Naive thymus-derived CD4-positive, alpha-beta T cell (primary cell): ENCODE data around the gene STIL. TPM values are rescaled to one million over a fixed set of nuclear protein-coding genes. Genes with fewer than 3 reads are reported as not detected.
A peak's percentile ranks its signal among the peaks of the same experiment; 100 is the strongest.

ENCODE experiments used
- ATAC-seq: fragments of 150-1000 bp; cut with Tn5 transposase; 2 replicates; pipeline ENCODE4 v1.10.0; 2021; ENCODE audit warnings: mild to moderate bottlenecking, moderate library complexity
- CTCF ChIA-PET: fragments of 350-600 bp; sonication (Branson Sonifier 250); formaldehyde crosslinking; loops from one replicate; lab custom pipeline; 2021; ENCODE audit warnings: antibody characterized with exemption; lab: Charles Lee
- POLR2A ChIA-PET: fragments of 350-600 bp; sonication (Branson Sonifier 250); formaldehyde crosslinking; loops from one replicate; lab custom pipeline; 2021; ENCODE audit warnings: antibody characterized with exemption, inconsistent platforms; lab: Charles Lee
- DNase-seq, 9 donors: peaks; one replicate each; pipeline versions ENCODE4 v3.0.0 to v3.0.0-alpha.2; 2020 to 2022; ENCODE audit warnings: mixed read lengths in 1 of 9
- H3K27ac ChIP-seq: one replicate; pipeline ENCODE4 v1.7.0; 2013; ENCODE audit warnings: mild to moderate bottlenecking, low read depth, low read length, moderate library complexity
- H3K27me3 ChIP-seq, 2 donors: one replicate each; pipeline ENCODE4 v1.7.0; 2013; ENCODE audit warnings: low read length in 2 of 2, mild to moderate bottlenecking in 2 of 2, moderate library complexity in 2 of 2; ENCODE audit not compliant: control insufficient read depth in 2 of 2, insufficient read depth in 2 of 2
- H3K36me3 ChIP-seq, 3 experiments: 1 replicate in 2 of 3; 2 replicates in 1 of 3; pipeline ENCODE4 v1.7.0; 2013; ENCODE audit warnings: low read length in 3 of 3, mild to moderate bottlenecking in 3 of 3, moderate library complexity in 1 of 3; ENCODE audit not compliant: insufficient read depth in 3 of 3, control insufficient read depth in 2 of 3
- H3K4me1 ChIP-seq, 2 donors: one replicate each; pipeline ENCODE4 v1.7.0; 2013; ENCODE audit warnings: low read length in 2 of 2, mild to moderate bottlenecking in 2 of 2, moderate library complexity in 1 of 2; ENCODE audit not compliant: control insufficient read depth in 2 of 2, insufficient read depth in 2 of 2
- H3K4me3 ChIP-seq: 2 replicates; pipeline ENCODE4 v1.7.0; 2013; ENCODE audit warnings: mild to moderate bottlenecking, low read length
- H3K9me3 ChIP-seq, 3 experiments: 1 replicate in 2 of 3; 2 replicates in 1 of 3; pipeline ENCODE4 v1.7.0; 2013; ENCODE audit warnings: low read length in 3 of 3; ENCODE audit not compliant: control insufficient read depth in 2 of 3
- H3K27ac Mint-ChIP-seq, 9 donors: one replicate each; pipeline ENCODE4 v1.8.0; 2020 to 2022; ENCODE audit warnings: mixed read lengths in 9 of 9, mild to moderate bottlenecking in 8 of 9, moderate library complexity in 5 of 9, inconsistent platforms in 2 of 9
- H3K27me3 Mint-ChIP-seq, 5 donors: one replicate each; pipeline ENCODE4 v1.8.0; 2021 to 2022; ENCODE audit warnings: mixed read lengths in 5 of 5, mild to moderate bottlenecking in 1 of 5
- H3K36me3 Mint-ChIP-seq, 5 donors: one replicate each; pipeline ENCODE4 v1.8.0; 2020 to 2022; ENCODE audit warnings: mixed read lengths in 5 of 5, mild to moderate bottlenecking in 3 of 5, inconsistent platforms in 1 of 5
- H3K4me1 Mint-ChIP-seq, 7 donors: one replicate each; pipeline ENCODE4 v1.8.0; 2020 to 2022; ENCODE audit warnings: mixed read lengths in 7 of 7, mild to moderate bottlenecking in 3 of 7, inconsistent platforms in 1 of 7
- H3K4me3 Mint-ChIP-seq, 10 donors: one replicate each; pipeline ENCODE4 v1.8.0; 2020 to 2022; ENCODE audit warnings: mild to moderate bottlenecking in 10 of 10, mixed read lengths in 10 of 10, moderate library complexity in 6 of 10, inconsistent platforms in 2 of 10
- H3K9me3 Mint-ChIP-seq, 11 donors: one replicate each; pipeline ENCODE4 v1.8.0; 2020 to 2022; ENCODE audit warnings: mixed read lengths in 11 of 11, mild to moderate bottlenecking in 4 of 11, inconsistent platforms in 1 of 11, moderate library complexity in 1 of 11
- intact Hi-C, 2 donors: fragments of 100-400 bp; cut with micrococcal nuclease; formaldehyde crosslinking; loops; one replicate each; pipeline ENCODE4 v1.15.1; 2023
- polyA plus RNA-seq, 2 donors: library from polyadenylated mRNA; unstranded; fragments of 300-500 nt; fragmentation: Illumina TruSeq; gene quantifications; one replicate each; pipeline ENCODE4 v1.2.3, GENCODE V29; 2021
- total RNA-seq, 6 experiments: library from RNA in 5 of 6; stranded (reverse) in 5 of 6; gene quantifications; 1 replicate in 5 of 6; 2 replicates in 1 of 6; pipeline ENCODE4 v1.2.3 and lab custom pipeline; 2021 to 2026

The STIL gene
- total and polyA plus RNA-seq, 7 experiments from 2014 or later, result 0.47 to 28.5 (median 1.4) TPM

- Mint-ChIP-seq H3K4me3 (no peak overlapping the region), H3K27me3 (peaks cover 3 to 6% (median 4%) of the 10 kb centered on the region in 5 donors), H3K27ac (no peak overlapping the region), H3K9me3 (no peaks in the 10 kb centered on the region), H3K4me1 (no peaks in the 10 kb centered on the region), H3K36me3 (peaks cover 0 to 16% (median 4%) of the 10 kb centered on the region in 5 donors)
- Histone ChIP-seq H3K9me3 (no peaks in the 10 kb centered on the region), H3K4me3 (no peak overlapping the region), H3K27me3 (peaks cover 0 to 3% of the 10 kb centered on the region in 2 donors), H3K36me3 (no peaks in the 10 kb centered on the region), H3K27ac (no peak overlapping the region), H3K4me1 (no peaks in the 10 kb centered on the region)
- DNase-seq (no peak), ATAC-seq (no peak)
- ChIA-PET POLR2A (no interaction called here), CTCF (no interaction called here)
- intact Hi-C loops, result no loop called here
These were observed 64.2 kb downstream of the STIL start for GRCh38 chr1:47249755-47250154.

- no peak overlapping the region for H3K4me3 ChIP-seq
- DNase-seq (no peak), ATAC-seq (no peak)
- intact Hi-C loops, result no loop called here
- Mint-ChIP-seq H3K36me3 (peaks cover 0 to 3% (median 3%) of the 10 kb centered on the region in 5 donors), H3K27ac (no peak overlapping the region), H3K4me1 (peaks cover 0 to 4% (median 2%) of the 10 kb centered on the region in 7 donors), H3K9me3 (no peaks in the 10 kb centered on the region), H3K27me3 (peaks cover 27 to 48% (median 34%) of the 10 kb centered on the region in 5 donors), H3K4me3 (no peak overlapping the region)
- no peaks in the 10 kb centered on the region for H3K36me3 ChIP-seq
- no peaks in the 10 kb centered on the region for H3K9me3 ChIP-seq
- CTCF ChIA-PET, result no interaction called here
- no peak overlapping the region for H3K27ac ChIP-seq
- POLR2A ChIA-PET, result no interaction called here
- H3K4me1 ChIP-seq, result no peaks in the 10 kb centered on the region
- peaks cover 0 to 6% of the 10 kb centered on the region in 2 donors for H3K27me3 ChIP-seq
These were observed 69.5 kb downstream of the STIL start for GRCh38 chr1:47244339-47244862.

GRCh38 chr1:47243910-47244309 is 70.0 kb downstream of the STIL start:
- Mint-ChIP-seq H3K36me3 (peaks cover 0 to 3% (median 1%) of the 10 kb centered on the region in 5 donors), H3K27ac (no peak overlapping the region), H3K4me3 (no peak overlapping the region), H3K4me1 (peaks cover 0 to 9% (median 6%) of the 10 kb centered on the region in 7 donors), H3K9me3 (no peaks in the 10 kb centered on the region), H3K27me3 (peaks cover 31 to 52% (median 35%) of the 10 kb centered on the region in 5 donors)
- ChIA-PET POLR2A (no interaction called here), CTCF (no interaction called here)
- Histone ChIP-seq H3K27ac (no peak overlapping the region), H3K27me3 (peaks cover 0 to 6% of the 10 kb centered on the region in 2 donors), H3K4me1 (no peaks in the 10 kb centered on the region), H3K36me3 (no peaks in the 10 kb centered on the region), H3K9me3 (no peaks in the 10 kb centered on the region), H3K4me3 (no peak overlapping the region)
- ATAC-seq (no peak), DNase-seq (no peak)
- intact Hi-C loops, result no loop called here

GRCh38 chr1:47241114-47242113 is 72.5 kb downstream of the STIL start:
- Mint-ChIP-seq H3K27me3 (peaks cover 39 to 65% (median 47%) of the 10 kb centered on the region in 5 donors), H3K4me3 (no peak overlapping the region), H3K27ac (no peak overlapping the region), H3K9me3 (no peaks in the 10 kb centered on the region), H3K36me3 (peaks cover 0 to 3% (median 0%) of the 10 kb centered on the region in 5 donors), H3K4me1 (peaks cover 0 to 17% (median 6%) of the 10 kb centered on the region in 7 donors)
- intact Hi-C loops, result no loop called here
- no peaks in the 10 kb centered on the region for H3K4me1 ChIP-seq
- no peak for ATAC-seq
- H3K4me3 ChIP-seq, result no peak overlapping the region
- H3K27ac ChIP-seq, result no peak overlapping the region
- H3K9me3 ChIP-seq, result no peaks in the 10 kb centered on the region
- no peaks in the 10 kb centered on the region for H3K36me3 ChIP-seq
- H3K27me3 ChIP-seq, result peaks cover 0 to 6% of the 10 kb centered on the region in 2 donors
- no peak for DNase-seq
- ChIA-PET POLR2A (no interaction called here), CTCF (no interaction called here)

- no peak overlapping the region for H3K27ac Mint-ChIP-seq
- Histone ChIP-seq H3K4me3 (no peak overlapping the region), H3K4me1 (no peaks in the 10 kb centered on the region), H3K27me3 (peaks cover 0 to 3% of the 10 kb centered on the region in 2 donors), H3K9me3 (no peaks in the 10 kb centered on the region), H3K27ac (no peak overlapping the region), H3K36me3 (no peaks in the 10 kb centered on the region)
- DNase-seq, result no peak
- H3K9me3 Mint-ChIP-seq, result no peaks in the 10 kb centered on the region
- H3K27me3 Mint-ChIP-seq, result peaks cover 35 to 75% (median 56%) of the 10 kb centered on the region in 5 donors
- peaks cover 0 to 3% (median 0%) of the 10 kb centered on the region in 5 donors for H3K36me3 Mint-ChIP-seq
- peaks cover 0 to 17% (median 6%) of the 10 kb centered on the region in 7 donors for H3K4me1 Mint-ChIP-seq
- ATAC-seq, result peak; percentile 37
- intact Hi-C loops, result no loop called here
- H3K4me3 Mint-ChIP-seq, result peak overlapping the region in 2 of 10 donors; percentile 12 to 54
- CTCF ChIA-PET, result no interaction called here
- POLR2A ChIA-PET, result no interaction called here
These were observed 74.9 kb downstream of the STIL start for GRCh38 chr1:47238935-47239592.

GRCh38 chr1:47235806-47236205 is 78.1 kb downstream of the STIL start:
- Mint-ChIP-seq H3K4me3 (no peak overlapping the region), H3K4me1 (peaks cover 12 to 30% (median 22%) of the 10 kb centered on the region in 7 donors), H3K9me3 (peaks cover 0 to 4% (median 0%) of the 10 kb centered on the region in 11 donors), H3K27ac (no peak overlapping the region), H3K27me3 (peaks cover 39 to 77% (median 72%) of the 10 kb centered on the region in 5 donors), H3K36me3 (peaks cover 0 to 10% (median 1%) of the 10 kb centered on the region in 5 donors)
- POLR2A ChIA-PET, result no interaction called here
- Histone ChIP-seq H3K4me3 (no peak overlapping the region), H3K36me3 (no peaks in the 10 kb centered on the region), H3K9me3 (no peaks in the 10 kb centered on the region), H3K4me1 (peaks cover 2 to 9% of the 10 kb centered on the region in 2 donors), H3K27me3 (peaks cover 7 to 12% of the 10 kb centered on the region in 2 donors), H3K27ac (no peak overlapping the region)
- DNase-seq (no peak), ATAC-seq (no peak)
- intact Hi-C loops, result no loop called here
- CTCF ChIA-PET, result no interaction called here
